ENCODE data around the gene SVBP. TPM values are rescaled to one million over a fixed set of nuclear protein-coding genes. Genes with fewer than 3 reads are reported as not detected.

SVBP gene
- total RNA-seq, 3 donors from 2014 or later (not counting 1 experiment from before 2014, with no cell fraction given): 13.8 to 16.1 (median 15.2) TPM

DNA sequence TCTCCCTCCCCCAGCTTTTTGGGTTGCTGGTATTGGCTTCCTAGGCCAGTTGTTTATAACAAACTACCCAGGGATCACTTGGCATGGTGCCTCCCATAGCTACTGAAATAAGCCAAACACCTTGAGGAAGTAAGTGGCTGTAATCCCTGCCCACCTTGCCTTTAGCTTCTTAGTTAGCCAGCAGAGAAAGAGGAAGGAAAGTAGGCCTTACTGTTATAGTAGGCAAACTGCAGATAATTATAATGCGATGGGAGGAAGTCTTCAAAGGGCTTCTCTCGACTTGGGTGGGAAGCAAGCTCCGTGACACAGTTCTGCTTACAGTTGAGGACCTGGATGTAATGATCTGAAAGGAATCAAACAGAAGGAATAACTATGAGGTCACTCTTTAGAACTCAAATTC is 58.6 kb downstream of the SVBP start:
- Mint-ChIP-seq H3K27me3 (ENCODE audit: low read depth in 2 of 2) (no peaks in the 10 kb centered on the region), H3K9me3 (no peaks in the 10 kb centered on the region), H3K4me1 (peaks cover 5 to 13% of the 10 kb centered on the region in 2 donors), H3K36me3 (peaks cover 23% of the 10 kb centered on the region), H3K27ac (no peak overlapping the region), H3K4me3 (no peak overlapping the region)
- intact Hi-C loops (cut with micrococcal nuclease): no loop called here
- Histone ChIP-seq H3K4me3 (ENCODE audit: low read length) (no peak overlapping the region), H3K9me3 (ENCODE audit: control insufficient read depth, insufficient read depth, low read length) (no peaks in the 10 kb centered on the region), H3K36me3 (ENCODE audit: control insufficient read depth, insufficient read depth, low read length) (peaks cover 49% of the 10 kb centered on the region), H3K27me3 (ENCODE audit: control insufficient read depth, insufficient read depth, low read length) (no peaks in the 10 kb centered on the region), H3K4me1 (ENCODE audit: control insufficient read depth, insufficient read depth, low read length) (no peaks in the 10 kb centered on the region), H3K27ac (ENCODE audit: low read length) (no peak overlapping the region)
- no peak for DNase-seq
- ATAC-seq: no peak
- no peak for TF ChIP-seq CTCF (IDR thresholded peaks at IDR 0.05)
- 40% methylated on average over 3 of the region's 3 CpGs for WGBS (ENCODE audit: insufficient coverage)

DNA sequence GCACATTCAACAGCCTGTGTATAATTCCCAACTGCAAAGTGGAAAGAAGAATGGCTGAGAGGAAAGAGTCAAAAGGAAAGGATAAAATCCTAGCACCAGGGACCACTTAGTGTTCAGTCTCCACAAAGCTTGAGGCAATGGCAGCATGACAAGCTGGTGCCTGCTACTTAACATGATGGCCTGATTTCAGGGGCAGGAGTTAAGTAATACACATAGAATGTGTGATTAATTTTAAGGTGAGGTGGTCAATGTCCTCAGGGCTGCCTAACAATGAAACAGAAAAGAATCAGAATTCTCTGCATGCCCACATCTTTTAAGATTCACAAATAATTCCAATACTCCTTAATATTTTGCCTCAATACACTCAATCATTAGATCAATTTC is 59.3 kb downstream of the SVBP start:
- no peak for TF ChIP-seq CTCF (IDR thresholded peaks at IDR 0.05)
- Mint-ChIP-seq H3K27ac (no peak overlapping the region), H3K4me3 (no peak overlapping the region), H3K36me3 (peaks cover 24% of the 10 kb centered on the region), H3K27me3 (ENCODE audit: low read depth in 2 of 2) (no peaks in the 10 kb centered on the region), H3K4me1 (peaks cover 5 to 13% of the 10 kb centered on the region in 2 donors), H3K9me3 (no peaks in the 10 kb centered on the region)
- no peaks in the 10 kb centered on the region for H3K9me3 ChIP-seq (ENCODE audit: control insufficient read depth, insufficient read depth, low read length)
- DNase-seq (no peak), ATAC-seq (no peak)
- intact Hi-C loops (cut with micrococcal nuclease): no loop called here
- H3K4me1 ChIP-seq (ENCODE audit: control insufficient read depth, insufficient read depth, low read length): no peaks in the 10 kb centered on the region
- no peaks in the 10 kb centered on the region for H3K27me3 ChIP-seq (ENCODE audit: control insufficient read depth, insufficient read depth, low read length)
- peaks cover 55% of the 10 kb centered on the region for H3K36me3 ChIP-seq (ENCODE audit: control insufficient read depth, insufficient read depth, low read length)
- H3K4me3 ChIP-seq (ENCODE audit: low read length): no peak overlapping the region
- no peak overlapping the region for H3K27ac ChIP-seq (ENCODE audit: low read length)

Other genes starting within 250 kb of the SVBP start
- 10 to 100 TPM; 41.2 to 50.3 (median 43.1) TPM for gene PPIH, start 159.0 kb downstream of the SVBP start, total RNA-seq
- 100 to 1,000 TPM; 239 to 305 (median 279) TPM for gene YBX1, start 135.0 kb downstream of the SVBP start, total RNA-seq
- gene CLDN19, start 77.2 kb downstream of the SVBP start, total RNA-seq: not detected
- gene P3H1, start 50.4 kb downstream of the SVBP start, total RNA-seq: 10 to 100 TPM; 29.6 to 40.4 (median 37.9) TPM
- gene C1orf50, start 50.1 kb downstream of the SVBP start, total RNA-seq: 10 to 100 TPM; 10.1 to 17.1 (median 12.7) TPM
- gene TMEM269, start 32.4 kb downstream of the SVBP start, total RNA-seq: 1 to 10 TPM in 1 of 3 donors, under 1 TPM in 2; 0.18 to 1.4 (median 0.33) TPM
- 1 to 10 TPM; 7.0 to 7.5 (median 7.5) TPM for gene ERMAP, start 275 bp downstream of the SVBP start, total RNA-seq
- 1 to 10 TPM; 2.8 to 5.7 (median 5.2) TPM for gene ZNF691, start 29.2 kb upstream of the SVBP start, total RNA-seq
- 100 to 1,000 TPM in 1 of 3 donors, 10 to 100 TPM in 2; 94.7 to 143 (median 95.1) TPM for gene SLC2A1, start 141.5 kb upstream of the SVBP start, total RNA-seq

All from natural killer cell (primary cell).